VCaP (cell line): Measurements from ENCODE around the gene PLAA.

ENCODE experiments used
- H3K27ac ChIP-seq: fragments of 450-650 bp; 2 replicates; pipeline ENCODE4 v1.5.1; 2017
- CTCF ChIP-seq: fragments of 450-650 bp; conservative IDR thresholded peaks from 2 replicates; pipeline ENCODE4 v1.5.1; 2017; ENCODE audit warnings: mild to moderate bottlenecking, moderate library complexity

PLAA gene

GRCh38 chr9:26947736-26948135, 694 bp upstream of the PLAA start:
- peak overlapping the region; percentile 98 for H3K27ac ChIP-seq

DNA sequence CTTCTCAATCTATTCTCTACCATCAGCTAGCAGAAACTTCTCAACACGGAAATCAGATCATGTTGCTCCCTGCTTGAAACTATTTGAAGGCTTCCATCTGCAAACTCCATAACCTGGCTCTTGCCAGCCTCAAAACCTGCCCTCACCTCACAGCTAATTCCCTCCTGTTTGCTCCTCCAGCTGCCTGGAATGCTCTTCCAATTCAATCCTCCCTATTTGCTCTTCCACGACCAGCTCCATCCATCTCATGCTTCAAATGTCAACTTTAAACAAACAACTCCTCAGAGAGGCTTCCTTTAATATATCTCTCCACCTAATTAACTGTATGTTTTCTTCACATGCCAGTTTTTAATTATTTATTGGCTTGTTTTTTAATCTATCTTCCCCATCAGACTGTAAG, 1.5 kb downstream of the PLAA start:
- peak overlapping the region; percentile 98; the same call in 1 of the 2 replicates for H3K27ac ChIP-seq
- TF ChIP-seq CTCF: no peak

More at GRCh38 chr9:26947736-26948135, 694 bp upstream of the PLAA start:
- TF ChIP-seq CTCF: no peak

- H3K27ac ChIP-seq: no peak overlapping the region
- no peak for TF ChIP-seq CTCF
Observed at GRCh38 chr9:26940779-26941178, 6.3 kb downstream of the PLAA start.

- H3K27ac ChIP-seq: no peak overlapping the region
- no peak for TF ChIP-seq CTCF
Observed at GRCh38 chr9:26939955-26940711, 6.9 kb downstream of the PLAA start.

GRCh38 chr9:26937816-26938371, 9.1 kb downstream of the PLAA start:
- TF ChIP-seq CTCF: no peak

DNA sequence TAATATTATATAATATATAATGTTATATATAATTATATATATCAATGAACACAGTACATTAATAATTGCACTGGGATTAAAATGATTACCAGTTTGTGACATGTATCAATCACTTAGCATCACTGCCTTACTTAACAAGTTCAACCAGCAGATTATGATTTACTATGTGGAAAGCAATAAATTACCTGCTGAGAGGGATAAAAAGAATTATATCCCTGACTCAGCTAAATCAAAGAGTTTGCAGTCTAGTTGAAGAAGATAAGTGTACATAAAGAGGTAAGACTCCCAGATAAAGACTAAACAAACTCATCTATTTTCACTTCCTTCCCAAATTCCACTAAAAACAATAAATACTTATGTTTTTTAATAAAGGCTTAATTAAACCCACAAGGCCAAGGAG, 11.2 kb downstream of the PLAA start:
- no peak for TF ChIP-seq CTCF
- no peak overlapping the region for H3K27ac ChIP-seq

More at GRCh38 chr9:26937816-26938371, 9.1 kb downstream of the PLAA start:
- H3K27ac ChIP-seq: no peak overlapping the region

- no peak overlapping the region for H3K27ac ChIP-seq
- TF ChIP-seq CTCF: no peak
Observed at GRCh38 chr9:26928902-26929495, 18.0 kb downstream of the PLAA start.
